ACHN (cell line): Measurements from ENCODE around the gene CHD8.
"Not testable (repeated sequence)": the region's sequence is repeated elsewhere in the genome, so short reads cannot be mapped to it uniquely, and the experiment has no call there.

Experiments used
- DNase-seq: peaks from one replicate; pipeline ENCODE4 v3.0.0-alpha.2; 2015
- in situ Hi-C: cut with HindIII; loops from 2 replicates; pipeline ENCODE4 v1.10.0; 2017; ENCODE audit warnings: low sequenced_read_pairs, low pct_ligation_motif_present, low pct_unique_long_range_greater_than_20kb

CHD8 gene

GRCh38 chr14:21455912-21456667 is at the start of gene CHD8:
CHD8 (minus strand) TSS chr14:21456123; CDS start chr14:21431643, 24,480 bp downstream.
- DNase-seq = peak; percentile 99
- in situ Hi-C loops = no loop called here

GRCh38 chr14:21505012-21505553 is 49.2 kb upstream of the CHD8 start:
- DNase-seq = no peak
- in situ Hi-C loops = no loop called here

- no peak for DNase-seq
- in situ Hi-C loops = no loop called here
Observed at GRCh38 chr14:21503376-21503775, 47.5 kb upstream of the CHD8 start.

- DNase-seq = no peak
- in situ Hi-C loops = no loop called here
Observed at GRCh38 chr14:21501568-21501967, 45.6 kb upstream of the CHD8 start.

- in situ Hi-C loops = no loop called here
- peak; percentile 61 for DNase-seq
Observed at GRCh38 chr14:21498540-21499526, 42.9 kb upstream of the CHD8 start.

GRCh38 chr14:21496453-21496852 is 40.5 kb upstream of the CHD8 start:
- in situ Hi-C loops = no loop called here
- no peak for DNase-seq

GRCh38 chr14:21494902-21495762 is 39.2 kb upstream of the CHD8 start:
- DNase-seq = no peak
- in situ Hi-C loops = no loop called here

GRCh38 chr14:21486640-21487087 is 30.7 kb upstream of the CHD8 start:
- no peak for DNase-seq
- in situ Hi-C loops = no loop called here

GRCh38 chr14:21476925-21477681 is 21.2 kb upstream of the CHD8 start, which contains the start of the genes RAB2B and TOX4:
RAB2B (minus strand) TSS chr14:21476959; CDS start chr14:21476872, 87 bp downstream.
TOX4 (plus strand) TSS chr14:21477195; CDS start chr14:21477279, 84 bp downstream.
- in situ Hi-C loops = no loop called here
- DNase-seq = peak; percentile 97

- in situ Hi-C loops = no loop called here
- peak; percentile 78 for DNase-seq
Observed at GRCh38 chr14:21476523-21476924, 20.6 kb upstream of the CHD8 start.

GRCh38 chr14:21475767-21476522 is 20.0 kb upstream of the CHD8 start:
- in situ Hi-C loops = no loop called here
- no peak for DNase-seq

- in situ Hi-C loops = no loop called here
- DNase-seq = no peak
Observed at GRCh38 chr14:21467616-21468015, 11.7 kb upstream of the CHD8 start.

GRCh38 chr14:21455592-21455911 is 371 bp downstream of the CHD8 start:
- in situ Hi-C loops = no loop called here
- peak; percentile 19 for DNase-seq

- in situ Hi-C loops = no loop called here
- DNase-seq = peak; percentile 12
Observed at GRCh38 chr14:21454843-21455544, 929 bp downstream of the CHD8 start.

GRCh38 chr14:21449899-21450216 is 6.1 kb downstream of the CHD8 start:
- DNase-seq = no peak
- in situ Hi-C loops = no loop called here

- DNase-seq, in situ Hi-C loops: not testable (repeated sequence)
Observed at GRCh38 chr14:21442657-21443056, 13.3 kb downstream of the CHD8 start.
